Muscle layer of duodenum (tissue), 2 donors: ENCODE measurements around the gene RAB6B.

Experiments
- H3K27ac ChIP-seq: one replicate; pipeline ENCODE4 v1.7.0; 2013; ENCODE audit warnings: mild to moderate bottlenecking, low read length
- H3K27me3 ChIP-seq: one replicate; pipeline ENCODE4 v1.7.0; 2013; ENCODE audit warnings: low read depth, mild to moderate bottlenecking, control low read depth, low read length
- H3K36me3 ChIP-seq, 2 donors: one replicate each; pipeline ENCODE4 v1.7.0; 2013; ENCODE audit warnings: low read length in 2 of 2, control low read depth in 1 of 2, mild to moderate bottlenecking in 1 of 2; ENCODE audit not compliant: insufficient read depth in 2 of 2, control insufficient read depth in 1 of 2
- H3K4me1 ChIP-seq, 2 donors: one replicate each; pipeline ENCODE4 v1.7.0; 2013; ENCODE audit warnings: low read length in 2 of 2, mild to moderate bottlenecking in 2 of 2, control low read depth in 1 of 2, moderate library complexity in 1 of 2; ENCODE audit not compliant: insufficient read depth in 2 of 2, control insufficient read depth in 1 of 2
- H3K4me3 ChIP-seq, 2 donors: one replicate each; pipeline ENCODE4 v1.7.0; 2013; ENCODE audit warnings: low read length in 2 of 2, low read depth in 1 of 2, mild to moderate bottlenecking in 1 of 2
- H3K9me3 ChIP-seq, 2 donors: one replicate each; pipeline ENCODE4 v1.7.0; 2013; ENCODE audit warnings: low read length in 2 of 2, control low read depth in 1 of 2, mild to moderate bottlenecking in 1 of 2; ENCODE audit not compliant: control insufficient read depth in 1 of 2
- donor health status: healthy.

Gene RAB6B

GRCh38 chr3:133836497-133837158 lies 59.1 kb downstream of the RAB6B start:
- no peak overlapping the region for H3K4me3 ChIP-seq
- H3K9me3 ChIP-seq: no peaks in the 10 kb centered on the region
- peaks cover 0 to 46% of the 10 kb centered on the region in 2 donors for H3K36me3 ChIP-seq
- no peak overlapping the region for H3K27ac ChIP-seq
- H3K27me3 ChIP-seq: no peaks in the 10 kb centered on the region
- no peaks in the 10 kb centered on the region for H3K4me1 ChIP-seq

- Histone ChIP-seq H3K9me3 (no peaks in the 10 kb centered on the region), H3K36me3 (peaks cover 0 to 46% of the 10 kb centered on the region in 2 donors)
Measured at GRCh38 chr3:133835961-133836360, 59.7 kb downstream of the RAB6B start.

GRCh38 chr3:133835418-133835743 lies 60.3 kb downstream of the RAB6B start:
- no peaks in the 10 kb centered on the region for H3K27me3 ChIP-seq
- H3K9me3 ChIP-seq: no peaks in the 10 kb centered on the region
- H3K4me1 ChIP-seq: no peaks in the 10 kb centered on the region
- no peak overlapping the region for H3K27ac ChIP-seq
- H3K36me3 ChIP-seq: peaks cover 0 to 46% of the 10 kb centered on the region in 2 donors
- H3K4me3 ChIP-seq: no peak overlapping the region

More at GRCh38 chr3:133835961-133836360, 59.7 kb downstream of the RAB6B start:
- Histone ChIP-seq H3K27me3 (no peaks in the 10 kb centered on the region), H3K4me3 (no peak overlapping the region), H3K27ac (no peak overlapping the region), H3K4me1 (no peaks in the 10 kb centered on the region)

GRCh38 chr3:133834621-133835417 lies 60.9 kb downstream of the RAB6B start:
- H3K4me3 ChIP-seq: no peak overlapping the region
- no peaks in the 10 kb centered on the region for H3K27me3 ChIP-seq
- H3K36me3 ChIP-seq: peaks cover 0 to 46% of the 10 kb centered on the region in 2 donors
- H3K27ac ChIP-seq: no peak overlapping the region
- no peaks in the 10 kb centered on the region for H3K4me1 ChIP-seq
- H3K9me3 ChIP-seq: no peaks in the 10 kb centered on the region

GRCh38 chr3:133833880-133834620 lies 61.6 kb downstream of the RAB6B start:
- peaks cover 0 to 39% of the 10 kb centered on the region in 2 donors for H3K36me3 ChIP-seq
- no peak overlapping the region for H3K27ac ChIP-seq
- H3K9me3 ChIP-seq: no peaks in the 10 kb centered on the region
- H3K4me1 ChIP-seq: no peaks in the 10 kb centered on the region
- no peak overlapping the region for H3K4me3 ChIP-seq
- no peaks in the 10 kb centered on the region for H3K27me3 ChIP-seq

GRCh38 chr3:133833267-133833666 lies 62.4 kb downstream of the RAB6B start:
- no peak overlapping the region for H3K27ac ChIP-seq
- H3K4me1 ChIP-seq: no peaks in the 10 kb centered on the region
- no peaks in the 10 kb centered on the region for H3K9me3 ChIP-seq
- no peaks in the 10 kb centered on the region for H3K27me3 ChIP-seq
- peaks cover 0 to 32% of the 10 kb centered on the region in 2 donors for H3K36me3 ChIP-seq
- no peak overlapping the region for H3K4me3 ChIP-seq

GRCh38 chr3:133832802-133833144 lies 62.9 kb downstream of the RAB6B start:
- H3K4me1 ChIP-seq: no peaks in the 10 kb centered on the region
- no peak overlapping the region for H3K4me3 ChIP-seq
- no peak overlapping the region for H3K27ac ChIP-seq
- H3K9me3 ChIP-seq: no peaks in the 10 kb centered on the region
- H3K36me3 ChIP-seq: peaks cover 0 to 27% of the 10 kb centered on the region in 2 donors
- H3K27me3 ChIP-seq: no peaks in the 10 kb centered on the region

- Histone ChIP-seq H3K4me1 (no peaks in the 10 kb centered on the region), H3K27me3 (no peaks in the 10 kb centered on the region), H3K36me3 (peaks cover 0 to 22% of the 10 kb centered on the region in 2 donors), H3K27ac (no peak overlapping the region), H3K9me3 (no peaks in the 10 kb centered on the region), H3K4me3 (no peak overlapping the region)
Measured at GRCh38 chr3:133831966-133832801, 63.5 kb downstream of the RAB6B start.

GRCh38 chr3:133830071-133830470 lies 65.6 kb downstream of the RAB6B start:
- H3K4me1 ChIP-seq: no peaks in the 10 kb centered on the region
- H3K27ac ChIP-seq: no peak overlapping the region

GRCh38 chr3:133829310-133829707 lies 66.4 kb downstream of the RAB6B start:
- H3K4me1 ChIP-seq: no peaks in the 10 kb centered on the region
- H3K27me3 ChIP-seq: no peaks in the 10 kb centered on the region
- H3K4me3 ChIP-seq: no peak overlapping the region
- no peaks in the 10 kb centered on the region for H3K9me3 ChIP-seq
- H3K27ac ChIP-seq: no peak overlapping the region
- H3K36me3 ChIP-seq: peaks cover 6 to 7% of the 10 kb centered on the region in 2 donors

More at GRCh38 chr3:133830071-133830470, 65.6 kb downstream of the RAB6B start:
- H3K36me3 ChIP-seq: peaks cover 0 to 5% of the 10 kb centered on the region in 2 donors
- no peak overlapping the region for H3K4me3 ChIP-seq
- H3K9me3 ChIP-seq: no peaks in the 10 kb centered on the region
- H3K27me3 ChIP-seq: no peaks in the 10 kb centered on the region
